Lower leg skin (tissue), 3 donors: ENCODE results near the gene OGN.

ENCODE experiments used
- CTCF ChIP-seq, 3 donors: fragments of 450-650 bp; IDR thresholded peaks; one replicate each; pipeline ENCODE4 v1.5.1; 2016; ENCODE audit warnings: antibody characterized with exemption in 3 of 3, mild to moderate bottlenecking in 3 of 3, moderate library complexity in 2 of 3
- POLR2A ChIP-seq, 2 donors: fragments of 450-650 bp; IDR thresholded peaks; one replicate each; pipeline ENCODE4 v1.6.1; 2016 to 2017; ENCODE audit warnings: antibody characterized with exemption in 2 of 2, mild to moderate bottlenecking in 1 of 2, moderate library complexity in 1 of 2

GRCh38 chr9:92385953-92386352 is 18.4 kb downstream of the OGN start:
- TF ChIP-seq CTCF (IDR thresholded peaks at IDR 0.05) (no peak), POLR2A (IDR thresholded peaks at IDR 0.05) (no peak)
